ENCODE data around the gene EDA.

EDA gene

GRCh38 chrX:70082723-70083122 is 466.8 kb downstream of the EDA start:
- Histone ChIP-seq H3K27me3 (ENCODE audit: control insufficient read depth, insufficient read depth, low read length) (no peaks in the 10 kb centered on the region), H3K36me3 (ENCODE audit: control insufficient read depth, low read depth, low read length) (no peaks in the 10 kb centered on the region), H3K9ac (ENCODE audit: low read length) (no peak overlapping the region), H3K4me3 (ENCODE audit: low read length) (no peak overlapping the region), H3K27ac (ENCODE audit: low read length) (no peak overlapping the region), H3K9me3 (ENCODE audit: control insufficient read depth, low read depth, low read length) (peaks cover 10% of the 10 kb centered on the region), H3K4me1 (ENCODE audit: control insufficient read depth, low read depth, low read length) (peaks cover 4% of the 10 kb centered on the region)

GRCh38 chrX:70084592-70085240 is 468.8 kb downstream of the EDA start:
- Histone ChIP-seq H3K9me3 (ENCODE audit: control insufficient read depth, low read depth, low read length) (peaks cover 7% of the 10 kb centered on the region), H3K36me3 (ENCODE audit: control insufficient read depth, low read depth, low read length) (no peaks in the 10 kb centered on the region), H3K27me3 (ENCODE audit: control insufficient read depth, insufficient read depth, low read length) (no peaks in the 10 kb centered on the region), H3K4me3 (ENCODE audit: low read length) (no peak overlapping the region), H3K4me1 (ENCODE audit: control insufficient read depth, low read depth, low read length) (peaks cover 4% of the 10 kb centered on the region), H3K9ac (ENCODE audit: low read length) (no peak overlapping the region), H3K27ac (ENCODE audit: low read length) (no peak overlapping the region)

- H3K4me3 ChIP-seq (ENCODE audit: low read length), result no peak overlapping the region
- H3K9ac ChIP-seq (ENCODE audit: low read length), result no peak overlapping the region
- no peak overlapping the region for H3K27ac ChIP-seq (ENCODE audit: low read length)
- H3K27me3 ChIP-seq (ENCODE audit: control insufficient read depth, insufficient read depth, low read length), result no peaks in the 10 kb centered on the region
- no peaks in the 10 kb centered on the region for H3K36me3 ChIP-seq (ENCODE audit: control insufficient read depth, low read depth, low read length)
- H3K9me3 ChIP-seq (ENCODE audit: control insufficient read depth, low read depth, low read length), result peaks cover 7% of the 10 kb centered on the region
- peaks cover 4% of the 10 kb centered on the region for H3K4me1 ChIP-seq (ENCODE audit: control insufficient read depth, low read depth, low read length)
Observed at GRCh38 chrX:70087857-70088630, 472.1 kb downstream of the EDA start.

GRCh38 chrX:70088751-70089150 is 472.8 kb downstream of the EDA start:
- peaks cover 4% of the 10 kb centered on the region for H3K4me1 ChIP-seq (ENCODE audit: control insufficient read depth, low read depth, low read length)
- peaks cover 7% of the 10 kb centered on the region for H3K9me3 ChIP-seq (ENCODE audit: control insufficient read depth, low read depth, low read length)
- no peak overlapping the region for H3K27ac ChIP-seq (ENCODE audit: low read length)
- no peaks in the 10 kb centered on the region for H3K36me3 ChIP-seq (ENCODE audit: control insufficient read depth, low read depth, low read length)
- H3K4me3 ChIP-seq (ENCODE audit: low read length), result no peak overlapping the region
- H3K27me3 ChIP-seq (ENCODE audit: control insufficient read depth, insufficient read depth, low read length), result no peaks in the 10 kb centered on the region
- no peak overlapping the region for H3K9ac ChIP-seq (ENCODE audit: low read length)

Measured in iPS-18a (cell line).